HCT116 (cell line): ENCODE data around the gene MCTP2. TPM values are rescaled to one million over a fixed set of nuclear protein-coding genes. Genes with fewer than 3 reads are reported as not detected.

Experiments
- ATAC-seq: fragments of 200-7000 bp; cut with Tn5 transposase; 2 replicates; pipeline ENCODE4 v1.9.1; 2020; ENCODE audit warnings: mild to moderate bottlenecking, moderate library complexity
- BruUV-seq: library from RNA; stranded (reverse); fragments of 400-500 nt; replicated peaks from 2 replicates; lab custom pipeline; 2021; lab: Mats Ljungman, UMichigan
- CTCF ChIA-PET: fragments of 300-600 bp; sonication (Branson Sonifier 250); formaldehyde crosslinking; loops from one replicate; lab custom pipeline; 2021; ENCODE audit warnings: antibody characterized with exemption; lab: Charles Lee
- POLR2A ChIA-PET: fragments of 300-600, 350-600 bp; sonication (Branson Sonifier 250); formaldehyde crosslinking; loops from one replicate; lab custom pipeline; 2021; ENCODE audit warnings: antibody characterized with exemption; lab: Charles Lee
- RAD21 ChIA-PET, 2 experiments: fragments of 300-600 bp; sonication (Branson Sonifier 250); formaldehyde crosslinking; loops; one replicate each; lab custom pipeline; 2023; ENCODE audit warnings: low total read pairs in 2 of 2; ENCODE audit not compliant: uncharacterized antibody in 2 of 2, unreplicated experiment in 2 of 2, low non-redundant PET in 1 of 2; lab: Charles Lee
- DNase-seq: peaks from one replicate; pipeline ENCODE4 v3.0.0-alpha.2; 2010; ENCODE audit warnings: low read depth, low spot score
- H2AFZ ChIP-seq: fragments of 200-600 bp; shearing (Covaris generic), sonication (generic); 2 replicates; pipeline ENCODE4 v1.6.1; 2017; ENCODE audit warnings: low read depth, mixed run types, mixed read lengths, antibody characterized with exemption, low read length; ENCODE audit not compliant: poor library complexity, severe bottlenecking
- H3K27ac ChIP-seq: 2 replicates; pipeline ENCODE4 v1.5.1; 2012; ENCODE audit warnings: low read depth, low read length
- H3K27me3 ChIP-seq: fragments of 200-600 bp; sonication (generic); 2 replicates; pipeline ENCODE4 v1.6.1; 2016; ENCODE audit warnings: mixed run types, low read length, mixed read lengths; ENCODE audit not compliant: insufficient read depth
- H3K36me3 ChIP-seq, 2 experiments: fragments of 200-500 bp in 1 of 2; fragments of 200-600 bp in 1 of 2; sonication (Bioruptor generic) in 1 of 2; sonication (generic) in 1 of 2; 2 replicates each; pipeline versions ENCODE4 v1.5.1 to v1.6.1; 2014 to 2016; ENCODE audit warnings: low read length in 2 of 2, inconsistent platforms in 1 of 2, mixed read lengths in 1 of 2, mixed run types in 1 of 2; ENCODE audit not compliant: insufficient read depth in 2 of 2, control insufficient read depth in 1 of 2
- H3K4me1 ChIP-seq, 2 experiments: fragments of 200-600 bp in 1 of 2; sonication (generic) in 1 of 2; 2 replicates each; pipeline versions ENCODE4 v1.5.1 to v1.6.1; 2012 to 2017; ENCODE audit warnings: low read length in 2 of 2, inconsistent platforms in 1 of 2, mild to moderate bottlenecking in 1 of 2, mixed read lengths in 1 of 2, mixed run types in 1 of 2, moderate library complexity in 1 of 2; ENCODE audit not compliant: insufficient read depth in 2 of 2, control insufficient read depth in 1 of 2
- H3K4me2 ChIP-seq: fragments of 200-600 bp; sonication (generic); 2 replicates; pipeline ENCODE4 v1.6.1; 2017; ENCODE audit warnings: mixed run types, low read length, mixed read lengths
- H3K4me3 ChIP-seq, 2 experiments: fragments of 200-600 bp in 1 of 2; sonication (generic) in 1 of 2; replicated peaks in 1 of 2; 2 replicates each; pipeline ENCODE4 v1.5.1; 2011 to 2016; ENCODE audit warnings: low read length in 2 of 2, control low read depth in 1 of 2, low read depth in 1 of 2, mild to moderate bottlenecking in 1 of 2, mixed read lengths in 1 of 2, mixed run types in 1 of 2
- H3K79me2 ChIP-seq: fragments of 200-600 bp; sonication (generic); 2 replicates; pipeline ENCODE4 v1.6.1; 2017; ENCODE audit warnings: mild to moderate bottlenecking, mixed run types, low read length, moderate library complexity, mixed read lengths; ENCODE audit not compliant: insufficient read depth
- H3K9ac ChIP-seq: fragments of 200-600 bp; sonication (generic); 2 replicates; pipeline ENCODE4 v1.6.1; 2016; ENCODE audit warnings: low read length, mixed read lengths
- H3K9me2 ChIP-seq: fragments of 200-600 bp; sonication (generic), shearing (Covaris generic); 2 replicates; pipeline ENCODE4 v1.6.1; 2017; ENCODE audit warnings: mixed run types, mild to moderate bottlenecking, moderate library complexity; ENCODE audit not compliant: insufficient read depth
- H3K9me3 ChIP-seq, 2 experiments: fragments of 200-500 bp in 1 of 2; fragments of 200-600 bp in 1 of 2; sonication (Bioruptor generic) in 1 of 2; sonication (generic) in 1 of 2; 2 replicates each; pipeline ENCODE4 v1.6.1; 2014 to 2017; ENCODE audit warnings: low read length in 2 of 2, mixed read lengths in 2 of 2, inconsistent platforms in 1 of 2, low read depth in 1 of 2, mild to moderate bottlenecking in 1 of 2, mixed run types in 1 of 2, moderate library complexity in 1 of 2; ENCODE audit not compliant: control insufficient read depth in 1 of 2, insufficient read depth in 1 of 2
- H4K20me1 ChIP-seq: fragments of 200-600 bp; sonication (generic), shearing (Covaris generic); 2 replicates; pipeline ENCODE4 v1.6.1; 2017; ENCODE audit warnings: mixed run types, mild to moderate bottlenecking, moderate library complexity; ENCODE audit not compliant: insufficient read depth
- ATF3 ChIP-seq: IDR thresholded peaks from 2 replicates; pipeline ENCODE4 v1.6.1; 2012
- CBX3 ChIP-seq: IDR thresholded peaks from 2 replicates; pipeline ENCODE4 v1.6.1; 2012; ENCODE audit warnings: low read depth
- CTCF ChIP-seq, 3 experiments: fragments of 200-600 bp in 1 of 3; sonication (generic) in 1 of 3; IDR thresholded peaks in 2 of 3; conservative IDR thresholded peaks in 1 of 3; 2 replicates each; pipeline ENCODE4 v1.5.1; 2012 to 2017; ENCODE audit warnings: low read depth in 2 of 3, low read length in 2 of 3, antibody characterized with exemption in 1 of 3, borderline replicate concordance in 1 of 3, control low read depth in 1 of 3, mild to moderate bottlenecking in 1 of 3, mixed read lengths in 1 of 3, mixed run types in 1 of 3, moderate library complexity in 1 of 3; ENCODE audit not compliant: insufficient read depth in 1 of 3
- EGR1 ChIP-seq: IDR thresholded peaks from 2 replicates; pipeline ENCODE4 v1.6.1; 2012; ENCODE audit warnings: low read depth
- ELF1 ChIP-seq: IDR thresholded peaks from 2 replicates; pipeline ENCODE4 v1.6.1; 2012; ENCODE audit warnings: low read depth, borderline replicate concordance
- EZH2 ChIP-seq: fragments of 200-600 bp; sonication (generic); IDR thresholded peaks from 2 replicates; pipeline ENCODE4 v1.6.1; 2017; ENCODE audit warnings: antibody characterized with exemption, mixed run types
- EZH2phosphoT487 ChIP-seq: fragments of 200-600 bp; IDR thresholded peaks from 2 replicates; pipeline ENCODE4 v1.6.1; 2018; ENCODE audit warnings: antibody characterized with exemption, borderline replicate concordance
- FOSL1 ChIP-seq: IDR thresholded peaks from 2 replicates; pipeline ENCODE4 v1.6.1; 2012; ENCODE audit warnings: low read depth
- POLR2AphosphoS5 ChIP-seq: IDR thresholded peaks from 2 replicates; pipeline ENCODE4 v1.6.1; 2011; ENCODE audit warnings: mild to moderate bottlenecking, low read depth, low read length, moderate library complexity
- RAD21 ChIP-seq: IDR thresholded peaks from 2 replicates; pipeline ENCODE4 v1.6.1; 2012; ENCODE audit warnings: low read depth, mild to moderate bottlenecking
- REST ChIP-seq: IDR thresholded peaks from 2 replicates; pipeline ENCODE4 v1.6.1; 2012; ENCODE audit warnings: low read depth
- SIN3A ChIP-seq: IDR thresholded peaks from 2 replicates; pipeline ENCODE4 v1.6.1; 2012; ENCODE audit warnings: low read depth
- SP1 ChIP-seq: IDR thresholded peaks from 2 replicates; pipeline ENCODE4 v1.6.1; 2012; ENCODE audit warnings: low read depth
- SRF ChIP-seq: IDR thresholded peaks from 2 replicates; pipeline ENCODE4 v1.6.1; 2012; ENCODE audit warnings: low read depth
- TCF7L2 ChIP-seq: IDR thresholded peaks from 2 replicates; pipeline ENCODE4 v1.7.0; 2011; ENCODE audit warnings: borderline replicate concordance, inconsistent platforms; ENCODE audit not compliant: insufficient read depth, insufficient read length; ENCODE audit errors: extremely low read depth
- YY1 ChIP-seq: IDR thresholded peaks from 2 replicates; pipeline ENCODE4 v1.6.1; 2011; ENCODE audit warnings: low read length, low read depth, moderate library complexity, mild to moderate bottlenecking; ENCODE audit not compliant: insufficient replicate concordance; ENCODE audit errors: extremely low read depth
- ZBTB33 ChIP-seq: IDR thresholded peaks from 2 replicates; pipeline ENCODE4 v1.6.1; 2011; ENCODE audit warnings: mild to moderate bottlenecking, low read length, moderate library complexity; ENCODE audit not compliant: insufficient replicate concordance; ENCODE audit errors: extremely low read depth
- ZFX ChIP-seq: fragments of 450-650 bp; IDR thresholded peaks from 2 replicates; pipeline ENCODE4 v1.6.1; 2017
- ZNF274 ChIP-seq: fragments of 200-500 bp; sonication (Bioruptor generic); IDR thresholded peaks from 2 replicates; pipeline ENCODE4 v1.6.1; 2014; ENCODE audit warnings: mild to moderate bottlenecking, low read depth, low read length, inconsistent platforms
- intact Hi-C: fragments of 100-400 bp; cut with micrococcal nuclease; formaldehyde crosslinking; loops from 2 replicates; pipeline ENCODE4 v1.10.0; 2022
- total RNA-seq: library from RNA; stranded (reverse); gene quantifications from one replicate; pipeline ENCODE4 v1.2.1, GENCODE V29; 2021; ENCODE audit not compliant: unreplicated experiment
- TF ChIP-seq, protein P1 (sequence below): IDR thresholded peaks from 2 replicates; pipeline ENCODE4 v1.6.1; 2012

Gene MCTP2
- total RNA-seq, 1 experiment from 2014 or later, result 12.9 TPM

- ATAC-seq (no peak), DNase-seq (no peak)
- no TSS peak for BruUV-seq
- H3K4me1 ChIP-seq, result no peaks in the 10 kb centered on the region
- CTCF ChIA-PET, result no interaction called here
- RAD21 ChIA-PET, result no interaction called here
- no peaks in the 10 kb centered on the region for H4K20me1 ChIP-seq
- TF ChIP-seq ZNF274, result no peak
- no peak for TF ChIP-seq FOSL1
- no peak for TF ChIP-seq EZH2
- no peak for TF ChIP-seq POLR2AphosphoS5
- no peak for TF ChIP-seq ATF3
- no peak for TF ChIP-seq ZBTB33
- no peak for TF ChIP-seq REST
- TF ChIP-seq, protein P1, sequence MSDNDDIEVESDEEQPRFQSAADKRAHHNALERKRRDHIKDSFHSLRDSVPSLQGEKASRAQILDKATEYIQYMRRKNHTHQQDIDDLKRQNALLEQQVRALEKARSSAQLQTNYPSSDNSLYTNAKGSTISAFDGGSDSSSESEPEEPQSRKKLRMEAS, result no peak
- no peak for TF ChIP-seq SIN3A
- TF ChIP-seq CBX3, result no peak
- no peak for TF ChIP-seq EZH2phosphoT487
- TF ChIP-seq EGR1, result no peak
- no peak for TF ChIP-seq TCF7L2
- no peak for TF ChIP-seq ELF1
- TF ChIP-seq RAD21, result no peak
- TF ChIP-seq ZFX, result no peak
- no peak for TF ChIP-seq SRF
- TF ChIP-seq YY1, result no peak
- no peak for TF ChIP-seq CTCF (IDR thresholded peaks at IDR 0.05 in 2 of 3, conservative IDR thresholded peaks at IDR 0.05 in 1 of 3; ENCODE audit: borderline replicate concordance in 1 of 3, insufficient read depth in 1 of 3, low read depth in 2 of 3, low read length in 2 of 3)
- TF ChIP-seq SP1, result no peak
- TF ChIP-seq, all 23 proteins: peak for 0
- intact Hi-C loops, result no loop called here
- no peak overlapping the region for H3K4me3 ChIP-seq
- H3K27me3 ChIP-seq, result no peaks in the 10 kb centered on the region
- POLR2A ChIA-PET, result no interaction called here
- H2AFZ ChIP-seq, result no peak overlapping the region
- H3K9ac ChIP-seq, result no peak overlapping the region
- 0 out of 4 replicates have a peak, but pooled peaks cover 0 to 6% of the 10 kb centered on the region in 2 experiments for H3K9me3 ChIP-seq
- no peak overlapping the region for H3K4me2 ChIP-seq
- no peaks in the 10 kb centered on the region for H3K9me2 ChIP-seq
- H3K79me2 ChIP-seq, result no peaks in the 10 kb centered on the region
- no peaks in the 10 kb centered on the region for H3K36me3 ChIP-seq
- H3K27ac ChIP-seq, result no peak overlapping the region
Observed at GRCh38 chr15:94290730-94291129, 59.4 kb downstream of the MCTP2 start.
